HEK293T (cell line): ENCODE measurements around the gene HDHD5.

Experiments
- CTCF ChIA-PET: fragments of 350-600 bp; formaldehyde crosslinking; extraction: SDS; loops from one replicate; lab custom pipeline; 2021; ENCODE audit warnings: antibody characterized with exemption, inconsistent platforms; lab: Yijun Ruan, JAX
- POLR2A ChIA-PET: fragments of 350-600 bp; formaldehyde crosslinking; extraction: SDS; loops from one replicate; lab custom pipeline; 2020; ENCODE audit warnings: antibody characterized with exemption, inconsistent platforms; lab: Yijun Ruan, JAX
- DNase-seq: peaks from one replicate; pipeline ENCODE4 v3.0.0; 2012; ENCODE audit warnings: mixed read lengths; ENCODE audit errors: extremely low spot score
- ARNT ChIP-seq: fragments of 450-650 bp; IDR thresholded peaks from 2 replicates; pipeline ENCODE4 v1.6.1; 2017; ENCODE audit warnings: mild to moderate bottlenecking
- BHLHE40 ChIP-seq: fragments of 450-650 bp; IDR thresholded peaks from 2 replicates; pipeline ENCODE4 v1.6.1; 2016; ENCODE audit warnings: mild to moderate bottlenecking, moderate library complexity, borderline replicate concordance
- CTBP1 ChIP-seq: fragments of 450-650 bp; IDR thresholded peaks from 2 replicates; pipeline ENCODE4 v1.6.1; 2016; ENCODE audit warnings: borderline replicate concordance
- ELF4 ChIP-seq: fragments of 450-650 bp; IDR thresholded peaks from 2 replicates; pipeline ENCODE4 v1.6.1; 2017; ENCODE audit warnings: antibody characterized with exemption
- FOXA1 ChIP-seq: fragments of 450-650 bp; IDR thresholded peaks from 2 replicates; pipeline ENCODE4 v1.6.1; 2016; ENCODE audit warnings: mild to moderate bottlenecking
- FOXK2 ChIP-seq: fragments of 450-650 bp; IDR thresholded peaks from 2 replicates; pipeline ENCODE4 v1.6.1; 2016; ENCODE audit warnings: mild to moderate bottlenecking
- FOXM1 ChIP-seq: fragments of 450-650 bp; IDR thresholded peaks from 2 replicates; pipeline ENCODE4 v1.6.1; 2017; ENCODE audit warnings: mild to moderate bottlenecking, borderline replicate concordance
- HDGF ChIP-seq: fragments of 450-650 bp; IDR thresholded peaks from 2 replicates; pipeline ENCODE4 v1.6.1; 2017; ENCODE audit warnings: antibody characterized with exemption, borderline replicate concordance
- L3MBTL2 ChIP-seq: fragments of 450-650 bp; conservative IDR thresholded peaks from 2 replicates; pipeline ENCODE4 v1.6.1; 2016; ENCODE audit warnings: mild to moderate bottlenecking
- LEF1 ChIP-seq: fragments of 450-650 bp; IDR thresholded peaks from 2 replicates; pipeline ENCODE4 v1.6.1; 2017; ENCODE audit warnings: mild to moderate bottlenecking, borderline replicate concordance
- NFRKB ChIP-seq: fragments of 450-650 bp; IDR thresholded peaks from 2 replicates; pipeline ENCODE4 v1.6.1; 2016; ENCODE audit warnings: mild to moderate bottlenecking, moderate library complexity
- SP1 ChIP-seq: fragments of 450-650 bp; IDR thresholded peaks from 2 replicates; pipeline ENCODE4 v1.6.1; 2017
- SUZ12 ChIP-seq: fragments of 450-650 bp; IDR thresholded peaks from 2 replicates; pipeline ENCODE4 v1.6.1; 2016; ENCODE audit warnings: mild to moderate bottlenecking
- TARDBP ChIP-seq: fragments of 450-650 bp; IDR thresholded peaks from 2 replicates; pipeline ENCODE4 v1.6.1; 2016
- ZNF384 ChIP-seq: fragments of 450-650 bp; IDR thresholded peaks from 2 replicates; pipeline ENCODE4 v1.6.1; 2016
- TF ChIP-seq, protein P1 (sequence below): fragments of 450-650 bp; IDR thresholded peaks from 2 replicates; pipeline ENCODE4 v1.6.1; 2016

Gene HDHD5

DNA sequence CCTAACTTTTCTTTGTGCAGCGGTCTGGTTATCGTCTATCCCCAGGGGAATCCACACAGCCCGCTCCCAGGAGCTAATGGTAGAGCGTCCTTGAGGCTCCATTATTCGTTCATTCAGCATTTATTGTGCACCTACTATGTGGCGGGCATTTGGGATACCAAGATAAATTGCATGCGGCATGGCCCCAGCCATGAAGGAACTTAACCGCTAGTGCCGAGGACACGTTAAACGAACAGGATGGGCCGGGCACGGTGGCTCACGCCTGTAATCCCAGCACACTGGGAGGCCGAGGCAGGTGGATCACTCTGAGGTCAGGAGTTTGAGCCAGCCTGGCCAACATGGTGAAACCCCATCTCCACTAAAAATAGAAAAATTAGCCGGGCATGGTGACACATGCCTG, 49.1 kb downstream of the HDHD5 start:
- POLR2A ChIA-PET = interaction anchor here (1.2 kb wide), 1 partner anchor 29 kb away, joined by 3 read pairs; no protein-coding TSS in a partner anchor
- DNase-seq = no peak
- CTCF ChIA-PET = interaction anchor here (0.6 to 1.0 kb wide), 2 partner anchors 62 to 675 kb away, joined by 3 read pairs; no protein-coding TSS in a partner anchor
- TF ChIP-seq FOXA1 (no peak), ARNT (no peak), NFRKB (no peak), L3MBTL2 (no peak), ZNF384 (no peak), CTBP1 (no peak), ELF4 (no peak), HDGF (no peak)

GRCh38 chr22:17109113-17109865, 49.8 kb downstream of the HDHD5 start:
- no peak for DNase-seq
- TF ChIP-seq, protein P1, sequence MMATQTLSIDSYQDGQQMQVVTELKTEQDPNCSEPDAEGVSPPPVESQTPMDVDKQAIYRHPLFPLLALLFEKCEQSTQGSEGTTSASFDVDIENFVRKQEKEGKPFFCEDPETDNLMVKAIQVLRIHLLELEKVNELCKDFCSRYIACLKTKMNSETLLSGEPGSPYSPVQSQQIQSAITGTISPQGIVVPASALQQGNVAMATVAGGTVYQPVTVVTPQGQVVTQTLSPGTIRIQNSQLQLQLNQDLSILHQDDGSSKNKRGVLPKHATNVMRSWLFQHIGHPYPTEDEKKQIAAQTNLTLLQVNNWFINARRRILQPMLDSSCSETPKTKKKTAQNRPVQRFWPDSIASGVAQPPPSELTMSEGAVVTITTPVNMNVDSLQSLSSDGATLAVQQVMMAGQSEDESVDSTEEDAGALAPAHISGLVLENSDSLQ = no peak
- POLR2A ChIA-PET = no interaction called here
- CTCF ChIA-PET = interaction anchor here (1.0 kb wide), 1 partner anchor 62 kb away, joined by 3 read pairs; no protein-coding TSS in a partner anchor

GRCh38 chr22:17108256-17109112, 50.6 kb downstream of the HDHD5 start:
- no peak for DNase-seq
- ChIA-PET POLR2A (no interaction called here), CTCF (interaction anchor here (1.8 kb wide), 1 partner anchor 13 kb away, joined by 5 read pairs; no protein-coding TSS in a partner anchor)
- TF ChIP-seq LEF1 = no peak
- no peak for TF ChIP-seq BHLHE40
- no peak for TF ChIP-seq ELF4
- no peak for TF ChIP-seq FOXA1
- TF ChIP-seq FOXK2 = no peak
- TF ChIP-seq, protein P1 = no peak
- TF ChIP-seq SP1 = no peak
- TF ChIP-seq CTBP1 = no peak
- no peak for TF ChIP-seq FOXM1
- TF ChIP-seq NFRKB = no peak
- no peak for TF ChIP-seq SUZ12
- no peak for TF ChIP-seq L3MBTL2
- no peak for TF ChIP-seq TARDBP
- TF ChIP-seq ARNT = no peak
- no peak for TF ChIP-seq HDGF
- no peak for TF ChIP-seq ZNF384

DNA sequence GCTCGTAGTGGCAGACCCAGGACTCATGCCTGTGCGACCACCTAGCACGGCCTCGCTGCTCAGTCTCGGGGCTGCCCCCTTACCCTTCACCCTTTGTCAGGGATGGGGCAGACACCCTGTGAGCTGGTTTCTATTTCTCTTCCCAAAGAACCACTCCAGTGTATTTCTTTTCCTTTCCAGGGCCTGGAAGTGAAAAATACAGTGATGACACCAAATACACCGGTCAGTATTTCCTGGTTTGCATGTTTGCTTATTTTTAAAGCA, 51.6 kb downstream of the HDHD5 start:
- ChIA-PET POLR2A (no interaction called here), CTCF (interaction anchor here (1.8 kb wide), 1 partner anchor 12 kb away, joined by 5 read pairs; no protein-coding TSS in a partner anchor)
- TF ChIP-seq TARDBP (no peak), CTBP1 (no peak), BHLHE40 (no peak), FOXK2 (no peak), SUZ12 (no peak), ELF4 (no peak), FOXA1 (no peak), ARNT (no peak), ZNF384 (no peak), LEF1 (no peak)
- DNase-seq = no peak

DNA sequence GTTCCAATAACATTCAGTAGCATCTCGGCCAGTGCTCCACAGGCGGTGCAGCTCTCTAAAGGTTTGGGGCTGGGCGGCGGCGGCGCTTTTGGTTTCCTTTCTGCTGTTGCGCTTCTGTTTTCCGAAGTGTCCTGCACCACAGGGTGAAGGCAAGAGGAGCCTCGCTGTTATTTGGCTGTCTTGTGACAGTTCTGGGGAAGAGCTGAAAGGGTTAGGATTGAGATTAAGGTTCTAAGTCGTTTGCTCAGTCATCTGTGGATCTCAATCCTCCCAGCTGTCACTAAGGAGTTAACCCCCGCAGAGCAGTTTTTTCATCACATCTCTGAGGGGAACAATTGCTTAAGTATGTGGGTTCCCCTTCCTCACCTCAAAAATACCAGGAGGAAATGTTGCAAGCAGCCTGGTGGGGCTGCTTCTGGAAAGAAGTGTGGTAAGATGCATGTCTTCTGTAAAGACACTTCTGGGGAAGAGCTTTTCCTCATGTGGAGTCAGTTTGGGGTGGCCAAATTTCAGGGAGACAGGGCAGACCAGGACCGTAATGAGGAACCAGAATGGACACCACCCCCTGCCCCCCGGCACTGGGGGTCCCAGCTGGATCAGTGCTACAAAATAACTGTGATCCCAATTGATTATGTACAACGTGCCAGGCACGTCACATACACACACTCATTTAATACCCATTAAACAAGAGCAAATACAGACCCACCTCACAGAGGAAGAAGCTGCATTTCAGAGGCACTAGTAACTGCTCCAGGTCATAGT, 52.1 kb downstream of the HDHD5 start:
- CTCF ChIA-PET = interaction anchor here (1.8 kb wide), 1 partner anchor 12 kb away, joined by 5 read pairs; no protein-coding TSS in a partner anchor
- TF ChIP-seq TARDBP (no peak), ELF4 (no peak), ARNT (no peak), SUZ12 (no peak), HDGF (no peak), LEF1 (no peak), BHLHE40 (no peak), FOXM1 (no peak), FOXA1 (no peak), CTBP1 (no peak), FOXK2 (no peak), NFRKB (no peak), L3MBTL2 (no peak), ZNF384 (no peak), SP1 (no peak)
- TF ChIP-seq, protein P1 = no peak
- no peak for DNase-seq
- POLR2A ChIA-PET = no interaction called here
